Lower lobe of right lung (tissue), 2 donors: Measurements from ENCODE around the gene TFG. TPM values are rescaled to one million over a fixed set of nuclear protein-coding genes. Genes with fewer than 3 reads are reported as not detected.

ENCODE experiments used
- ATAC-seq, 2 donors: fragments of 200-7000 bp; cut with Tn5 transposase; one replicate each; pipeline ENCODE4 v1.9.1; 2020 to 2022; ENCODE audit warnings: mild to moderate bottlenecking in 2 of 2, moderate library complexity in 2 of 2
- DNase-seq: peaks from one replicate; pipeline ENCODE4 v3.0.0-alpha.2; 2020
- H3K27ac ChIP-seq: fragments of 200-600 bp; one replicate; pipeline ENCODE4 v1.8.0; 2022
- H3K27me3 ChIP-seq: fragments of 200-600 bp; one replicate; pipeline ENCODE4 v1.8.0; 2022; ENCODE audit warnings: low read depth
- H3K36me3 ChIP-seq: fragments of 200-600 bp; one replicate; pipeline ENCODE4 v1.8.0; 2022; ENCODE audit warnings: mild to moderate bottlenecking
- H3K4me1 ChIP-seq: fragments of 200-600 bp; one replicate; pipeline ENCODE4 v1.8.0; 2022
- H3K4me3 ChIP-seq: fragments of 200-600 bp; one replicate; pipeline ENCODE4 v1.8.0; 2022; ENCODE audit warnings: mild to moderate bottlenecking
- H3K9me3 ChIP-seq: fragments of 200-600 bp; one replicate; pipeline ENCODE4 v1.8.0; 2022
- CTCF ChIP-seq: fragments of 200-600 bp; IDR thresholded peaks from one replicate; pipeline ENCODE4 v1.8.0; 2022; ENCODE audit warnings: antibody characterized with exemption, mild to moderate bottlenecking
- intact Hi-C: fragments of 100-400 bp; cut with DNase I; formaldehyde crosslinking; loops from one replicate; pipeline ENCODE4 v1.11.0; 2022
- total RNA-seq: library from RNA; stranded (reverse); fragmentation: NEBNext Ultra II Directional; extraction: Animal tissue kit (Norgen Biotek cat#: 25700); gene quantifications from one replicate; pipeline ENCODE4 v1.2.1, GENCODE V29; 2021
- donor health status: DM: no; HTN: yes; CAD: no; lungs with severe emphysema.

Gene TFG
- total RNA-seq, 1 donor from 2014 or later = 57.5 TPM

- no peak for TF ChIP-seq CTCF
- no peak overlapping the region for H3K4me3 ChIP-seq
- H3K27ac ChIP-seq = no peak overlapping the region
- H3K4me1 ChIP-seq = no peaks in the 10 kb centered on the region
- ATAC-seq = no peak
- no peaks in the 10 kb centered on the region for H3K9me3 ChIP-seq
- no peaks in the 10 kb centered on the region for H3K27me3 ChIP-seq
- intact Hi-C loops = no loop called here
- H3K36me3 ChIP-seq = peaks cover 97% of the 10 kb centered on the region
- DNase-seq = no peak
Measured at GRCh38 chr3:100746092-100746491, 36.8 kb downstream of the TFG start.

GRCh38 chr3:100748220-100748619, 38.9 kb downstream of the TFG start:
- Histone ChIP-seq H3K4me3 (no peak overlapping the region), H3K27ac (no peak overlapping the region), H3K4me1 (no peaks in the 10 kb centered on the region), H3K27me3 (no peaks in the 10 kb centered on the region), H3K36me3 (peaks cover 97% of the 10 kb centered on the region), H3K9me3 (no peaks in the 10 kb centered on the region)
- DNase-seq (no peak), ATAC-seq (no peak)
- TF ChIP-seq CTCF = no peak
- intact Hi-C loops = no loop called here

GRCh38 chr3:100748967-100749366, 39.7 kb downstream of the TFG start:
- intact Hi-C loops = no loop called here
- DNase-seq (no peak), ATAC-seq (no peak)
- no peak for TF ChIP-seq CTCF
- Histone ChIP-seq H3K36me3 (peaks cover 99% of the 10 kb centered on the region), H3K27me3 (no peaks in the 10 kb centered on the region), H3K4me1 (no peaks in the 10 kb centered on the region), H3K27ac (no peak overlapping the region), H3K9me3 (no peaks in the 10 kb centered on the region), H3K4me3 (no peak overlapping the region)

- no peak for ATAC-seq
- Histone ChIP-seq H3K27me3 (no peaks in the 10 kb centered on the region), H3K9me3 (no peaks in the 10 kb centered on the region), H3K36me3 (peaks cover 58% of the 10 kb centered on the region), H3K4me1 (no peaks in the 10 kb centered on the region), H3K4me3 (no peak overlapping the region), H3K27ac (no peak overlapping the region)
- intact Hi-C loops = no loop called here
- TF ChIP-seq CTCF = no peak
- DNase-seq = no peak
Measured at GRCh38 chr3:100753846-100754245, 44.6 kb downstream of the TFG start.

GRCh38 chr3:100754563-100755334, 45.5 kb downstream of the TFG start:
- DNase-seq (no peak), ATAC-seq (no peak)
- TF ChIP-seq CTCF = no peak
- Histone ChIP-seq H3K27ac (no peak overlapping the region), H3K27me3 (no peaks in the 10 kb centered on the region), H3K4me1 (no peaks in the 10 kb centered on the region), H3K9me3 (no peaks in the 10 kb centered on the region), H3K4me3 (no peak overlapping the region), H3K36me3 (peaks cover 49% of the 10 kb centered on the region)
- intact Hi-C loops = no loop called here
